CD4-positive, alpha-beta T cell treated with Interleukin-17A for 1 hour (primary cell): Measurements from ENCODE around the gene SON.
A peak's percentile ranks its signal among the peaks of the same experiment; 100 is the strongest.
"Not testable (repeated sequence)": the region's sequence is repeated elsewhere in the genome, so short reads cannot be mapped to it uniquely, and the experiment has no call there.

Experiments used
- DNase-seq: peaks from one replicate; pipeline ENCODE4 v3.0.0-alpha.2; 2020

The SON gene

DNA sequence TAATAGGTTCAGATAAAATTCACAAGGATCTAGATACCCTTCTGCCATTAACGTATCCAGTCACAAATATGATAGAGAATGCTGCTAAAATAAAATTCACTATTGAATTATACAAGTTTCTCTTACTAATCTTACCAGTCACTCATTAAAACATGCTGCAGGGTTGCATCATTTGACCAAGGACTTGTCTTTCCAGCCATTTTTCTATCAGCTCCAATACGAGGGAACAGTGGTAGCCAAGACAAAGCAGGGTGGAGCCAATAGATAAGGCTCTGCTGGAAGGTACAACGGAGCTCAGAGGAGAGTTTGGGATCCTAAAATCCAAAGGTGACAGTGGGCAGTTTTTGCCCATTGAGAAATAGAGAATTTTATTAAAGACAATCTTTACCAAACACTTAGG is 41.6 kb downstream of the SON start:
- DNase-seq: no peak

DNA sequence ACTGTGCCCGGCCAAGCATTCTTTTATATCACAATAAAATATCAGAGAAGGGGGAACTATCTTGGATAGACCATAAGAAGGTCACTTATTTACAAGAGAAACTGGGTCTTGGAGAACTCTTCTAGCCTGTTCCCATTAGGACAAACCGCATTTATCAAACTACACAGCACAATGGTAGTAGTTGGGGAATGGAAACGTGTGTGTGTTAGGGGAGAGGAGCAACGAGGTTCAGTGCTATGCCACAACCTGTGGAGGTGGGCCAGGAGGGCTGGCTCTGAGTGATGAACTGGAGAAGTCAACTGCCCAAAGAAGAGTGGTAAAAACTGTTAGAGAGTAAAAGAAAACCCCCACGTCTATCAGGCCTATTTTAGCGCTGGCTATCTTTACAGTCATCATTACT is 44.1 kb downstream of the SON start:
- no peak for DNase-seq

DNA sequence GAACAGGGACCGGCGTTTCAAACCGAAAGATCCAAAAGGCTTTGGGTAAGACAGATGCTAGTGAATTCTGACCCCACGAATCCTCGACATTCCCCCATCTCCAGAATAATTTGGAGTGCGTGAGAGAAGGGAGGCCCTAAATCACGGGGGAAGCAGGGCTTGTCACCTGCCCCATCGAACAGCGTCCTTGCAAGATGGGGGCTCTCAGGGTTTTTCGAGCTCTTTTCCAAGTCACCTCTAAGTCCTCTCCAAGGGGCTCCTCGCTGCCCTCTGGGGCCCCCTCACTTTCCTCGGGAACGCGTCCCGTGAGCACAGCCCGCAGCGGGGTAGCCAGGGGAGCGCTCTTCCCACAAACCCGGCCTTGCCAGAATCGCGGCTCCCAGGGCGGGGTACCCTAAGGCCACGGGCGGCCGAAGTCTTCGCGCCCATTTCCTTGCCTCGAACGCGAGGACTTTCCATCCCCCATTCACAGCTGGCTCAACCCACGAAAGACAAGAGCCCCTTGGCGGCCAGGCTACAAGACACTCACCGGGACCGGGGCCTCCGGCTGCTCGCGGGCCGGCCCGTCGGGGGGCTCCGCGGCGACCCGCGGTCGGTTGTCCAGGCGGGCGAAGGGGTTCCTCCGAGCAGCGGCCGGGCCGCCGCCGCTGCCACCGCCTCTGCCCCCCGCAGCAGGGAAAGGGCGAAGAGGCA is 45.1 kb downstream of the SON start:
- peak; percentile 34 for DNase-seq

DNA sequence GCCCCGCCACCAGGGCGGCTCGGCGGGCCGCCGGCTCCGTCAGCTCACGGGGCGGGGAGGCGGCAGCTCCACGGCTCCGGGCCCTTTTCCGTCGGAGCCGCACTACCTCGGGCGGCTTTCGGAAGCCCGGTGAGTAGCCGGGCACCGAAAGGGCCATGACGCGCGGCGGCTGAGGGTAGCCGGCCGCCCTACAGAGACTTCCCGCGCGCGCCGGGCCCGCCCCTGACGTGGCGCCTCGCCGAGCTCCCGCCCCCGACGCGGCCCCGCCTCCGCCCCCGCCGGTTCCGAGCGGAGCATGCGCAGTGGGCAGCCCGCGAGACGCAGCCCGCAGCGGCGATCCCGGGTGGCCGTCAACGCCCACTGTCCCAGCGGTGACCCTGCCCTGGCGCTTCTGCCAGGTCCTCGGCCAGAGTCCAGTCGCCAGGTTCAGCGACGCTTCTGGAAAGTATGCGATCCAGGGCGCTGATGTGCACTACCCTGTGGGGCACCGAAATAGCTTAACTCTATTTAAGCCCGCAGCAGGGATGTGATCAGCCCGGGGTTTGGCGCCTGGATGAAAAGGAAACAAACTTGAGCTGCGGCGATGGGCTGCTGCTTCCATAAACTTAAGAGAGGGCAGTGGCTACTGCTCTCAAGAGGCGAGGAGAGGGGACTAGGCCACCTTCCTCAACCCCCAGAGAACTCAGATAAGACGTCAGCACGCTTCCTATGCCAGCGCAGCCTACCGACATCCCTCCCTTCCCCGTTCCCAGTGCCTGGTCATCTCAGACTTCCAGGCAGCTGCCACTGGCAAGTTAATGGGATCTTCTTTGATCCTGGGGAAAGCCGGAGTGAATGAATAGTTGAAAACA is 45.9 kb downstream of the SON start, which contains the start of gene DONSON:
DONSON (minus strand) TSS at position 200 of the 851 bp plus-strand sequence; CDS start at position 157, 43 bp downstream.
- peak; percentile 87 for DNase-seq

DNA sequence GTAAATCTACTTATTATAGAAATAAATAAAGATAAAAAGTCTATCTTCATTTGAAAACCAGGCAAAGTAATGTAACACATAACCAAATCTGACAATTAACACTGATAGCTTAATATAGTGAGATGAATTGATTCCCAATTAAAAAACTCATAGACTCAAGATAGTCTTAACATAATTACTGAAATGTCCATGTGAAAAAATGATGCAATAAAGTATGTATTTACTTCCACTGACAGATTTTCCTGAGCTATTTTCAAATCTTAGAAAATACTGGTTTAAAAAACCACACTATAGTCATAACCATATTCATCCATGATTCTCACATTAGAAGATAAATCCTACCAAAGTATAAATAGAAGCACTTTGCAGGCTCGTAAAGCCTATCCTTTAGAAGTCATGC is 55.2 kb downstream of the SON start:
- no peak for DNase-seq

DNA sequence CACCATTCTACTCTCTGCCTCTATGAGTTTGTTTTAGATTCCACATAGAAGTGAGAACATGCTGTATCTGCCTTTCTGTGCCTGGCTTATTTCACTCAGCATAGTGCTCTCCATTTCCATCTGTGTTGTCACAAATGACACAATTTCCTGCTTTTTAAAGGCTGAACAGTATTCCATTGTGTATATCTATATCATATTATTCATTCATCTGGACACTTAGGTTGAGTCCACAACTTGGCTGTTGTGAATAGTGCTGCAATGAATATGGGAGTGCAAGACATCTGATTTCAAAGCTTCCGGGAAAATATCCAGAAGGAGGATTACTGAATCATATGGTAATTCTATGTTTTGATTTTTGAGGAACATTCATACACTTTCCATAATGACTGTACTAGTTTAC is 65.7 kb downstream of the SON start:
- DNase-seq: no peak

DNA sequence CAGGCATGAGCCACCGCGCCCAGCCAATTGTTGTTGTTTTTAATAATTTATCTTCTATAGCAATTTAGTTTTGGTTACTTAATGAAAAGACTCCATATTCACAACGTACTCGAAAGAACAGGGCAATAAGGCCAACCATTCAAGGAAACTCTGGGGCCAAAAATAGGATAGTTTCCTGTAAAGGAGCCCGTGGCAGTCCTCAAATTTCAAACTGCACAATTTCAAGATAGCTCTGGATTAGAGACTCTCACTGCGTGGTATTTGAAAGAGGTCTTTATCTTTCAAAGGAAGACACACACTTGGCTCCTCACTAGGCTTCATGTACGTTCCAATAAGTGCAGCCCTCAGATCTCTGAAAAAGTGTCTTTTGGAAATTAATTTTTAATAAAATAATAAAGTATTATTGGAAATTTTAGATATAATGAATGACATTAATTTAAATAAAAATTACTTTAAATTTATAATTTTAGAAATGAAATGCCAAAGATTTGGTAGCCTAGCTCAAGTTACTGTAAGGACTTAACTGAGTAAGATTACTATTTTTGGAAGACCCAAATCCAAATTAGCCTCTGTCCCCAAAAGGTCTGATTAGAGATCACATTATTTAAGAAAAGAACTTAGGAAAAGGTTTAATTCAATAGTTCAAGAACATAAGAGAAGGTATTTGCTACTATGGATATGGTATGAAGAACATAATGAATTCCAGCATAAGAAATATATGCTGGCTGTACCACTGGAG is 68.3 kb downstream of the SON start:
- DNase-seq: no peak

DNA sequence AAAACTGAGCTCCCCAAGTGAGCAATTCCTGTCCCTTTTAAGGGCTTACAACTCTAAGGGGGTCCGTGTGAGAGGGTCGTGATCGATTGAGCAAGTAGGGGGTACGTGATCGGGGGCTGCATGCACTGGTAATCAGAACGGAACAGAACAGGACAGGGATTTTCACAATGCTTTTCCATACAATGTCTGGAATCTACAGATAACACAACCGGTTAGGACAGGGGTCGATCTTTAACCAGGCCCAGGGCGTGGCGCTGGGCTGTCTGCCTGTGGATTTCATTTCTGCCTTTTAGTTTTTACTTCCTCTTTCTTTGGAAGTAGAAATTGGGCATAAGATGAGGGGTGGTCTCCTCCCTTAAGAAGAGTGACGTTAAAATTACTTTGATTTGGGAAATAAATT is 74.7 kb downstream of the SON start:
- DNase-seq: not testable (repeated sequence)

DNA sequence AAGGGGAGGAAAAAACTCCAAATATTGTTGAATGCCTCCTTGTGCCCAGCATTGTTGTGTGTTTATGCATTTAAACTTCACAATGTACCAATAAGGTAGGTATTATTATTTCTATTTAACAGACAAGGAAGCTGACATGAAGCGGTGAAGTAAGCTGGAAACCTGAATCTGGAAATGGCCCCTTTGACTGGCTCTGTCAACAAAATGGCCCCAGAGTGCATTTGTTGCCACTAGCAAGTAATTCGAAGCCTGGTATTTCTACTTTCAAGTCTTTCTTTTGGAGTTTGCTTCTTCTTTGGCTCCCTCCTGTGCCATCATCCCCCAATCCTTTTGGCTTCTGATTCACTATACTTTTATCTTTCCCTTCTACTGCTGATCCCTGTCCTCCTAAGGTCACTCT is 75.6 kb downstream of the SON start:
- DNase-seq: no peak

DNA sequence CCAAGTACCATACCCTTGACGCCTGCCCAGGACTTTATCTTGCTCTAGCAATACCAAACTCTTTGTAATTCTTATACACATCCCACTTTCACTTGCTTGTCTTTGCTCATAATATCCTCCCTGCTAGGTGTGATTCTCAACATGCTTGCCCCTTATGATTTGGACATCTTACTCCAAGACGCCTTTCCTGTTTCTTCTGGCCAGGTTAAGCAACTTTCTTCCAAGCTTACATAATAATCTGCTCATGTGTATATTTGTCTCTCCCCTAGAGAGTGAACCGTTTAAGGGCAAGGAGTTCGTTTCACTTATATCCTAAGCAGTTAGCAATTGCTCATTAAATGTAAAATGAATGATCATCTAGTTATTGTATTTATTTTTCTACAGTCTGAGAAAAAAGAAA is 76.9 kb downstream of the SON start:
- DNase-seq: no peak

DNA sequence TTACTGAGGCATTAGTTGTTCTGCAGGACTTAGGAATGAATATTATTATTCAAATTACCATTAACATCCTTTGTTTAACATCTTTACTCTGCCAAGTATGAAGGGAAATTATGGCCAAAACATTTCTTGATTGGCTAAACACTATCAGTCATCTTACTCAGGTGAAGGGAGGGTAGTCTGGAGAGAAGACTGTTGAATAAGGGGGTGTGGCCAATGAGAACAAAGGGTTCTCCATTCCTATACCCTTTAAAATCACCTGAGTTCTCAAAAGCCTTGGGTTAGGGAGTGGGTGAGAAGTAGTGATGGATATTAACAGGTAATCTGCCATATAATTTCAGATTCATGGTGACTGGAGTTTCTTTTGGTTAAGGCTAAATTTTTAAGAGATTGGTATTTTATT is 79.4 kb downstream of the SON start:
- no peak for DNase-seq

DNA sequence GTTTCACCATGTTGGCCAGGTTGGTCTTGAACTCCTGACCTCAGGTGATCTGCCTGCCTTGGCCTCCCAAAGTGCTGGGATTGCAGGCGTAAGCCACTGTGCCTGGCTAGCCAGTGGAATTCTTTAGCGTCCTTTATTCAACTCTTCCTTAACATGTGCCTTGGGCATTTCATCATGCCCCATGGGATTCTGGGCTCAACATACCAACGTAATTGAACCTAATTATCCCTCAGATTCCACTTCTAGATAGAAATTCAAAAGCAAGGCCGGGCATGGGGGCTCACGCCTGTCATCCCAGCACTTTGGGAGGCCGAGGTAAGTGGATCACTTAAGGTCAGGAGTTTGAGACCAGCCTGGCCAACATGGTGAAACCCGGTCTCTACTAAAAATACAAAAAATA is 83.3 kb downstream of the SON start:
- DNase-seq: not testable (repeated sequence)
